NB4 (cell line): ENCODE measurements around the gene CTAGE15.
"Not testable (repeated sequence)": the region's sequence is repeated elsewhere in the genome, so short reads cannot be mapped to it uniquely, and the experiment has no call there.

ENCODE experiments used
- POLR2A ChIP-seq: IDR thresholded peaks from 2 replicates; pipeline ENCODE4 v1.6.1; 2011; ENCODE audit warnings: mild to moderate bottlenecking; ENCODE audit not compliant: insufficient read length; ENCODE audit errors: extremely low read depth
- TF ChIP-seq, protein P1 (sequence below): IDR thresholded peaks from one replicate; pipeline ENCODE4 v1.5.1; 2012; ENCODE audit warnings: low read depth, low read length
- TF ChIP-seq, protein P2 (sequence below): IDR thresholded peaks from 2 replicates; pipeline ENCODE4 v1.6.1; 2011; ENCODE audit warnings: low read depth, low read length

DNA sequence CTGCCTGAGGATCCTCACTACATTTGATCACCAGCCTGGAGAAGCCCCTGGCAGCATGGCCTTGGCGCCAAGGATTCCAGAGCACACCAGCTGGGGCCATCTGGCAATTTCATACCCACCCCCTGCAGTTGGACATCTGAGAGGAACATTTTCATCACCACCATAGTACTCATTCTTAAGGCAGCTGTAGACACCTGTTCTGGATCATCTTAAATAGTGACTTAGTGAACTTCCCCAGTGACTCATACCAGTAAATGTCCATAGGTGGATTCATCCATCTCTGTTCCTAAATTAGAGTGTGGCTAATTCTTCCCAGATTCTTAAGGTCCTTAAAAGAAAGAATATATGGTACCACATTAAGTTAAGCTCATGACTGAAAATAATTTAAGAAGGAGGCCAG, 45.6 kb downstream of the CTAGE15 start:
- TF ChIP-seq, protein P1, sequence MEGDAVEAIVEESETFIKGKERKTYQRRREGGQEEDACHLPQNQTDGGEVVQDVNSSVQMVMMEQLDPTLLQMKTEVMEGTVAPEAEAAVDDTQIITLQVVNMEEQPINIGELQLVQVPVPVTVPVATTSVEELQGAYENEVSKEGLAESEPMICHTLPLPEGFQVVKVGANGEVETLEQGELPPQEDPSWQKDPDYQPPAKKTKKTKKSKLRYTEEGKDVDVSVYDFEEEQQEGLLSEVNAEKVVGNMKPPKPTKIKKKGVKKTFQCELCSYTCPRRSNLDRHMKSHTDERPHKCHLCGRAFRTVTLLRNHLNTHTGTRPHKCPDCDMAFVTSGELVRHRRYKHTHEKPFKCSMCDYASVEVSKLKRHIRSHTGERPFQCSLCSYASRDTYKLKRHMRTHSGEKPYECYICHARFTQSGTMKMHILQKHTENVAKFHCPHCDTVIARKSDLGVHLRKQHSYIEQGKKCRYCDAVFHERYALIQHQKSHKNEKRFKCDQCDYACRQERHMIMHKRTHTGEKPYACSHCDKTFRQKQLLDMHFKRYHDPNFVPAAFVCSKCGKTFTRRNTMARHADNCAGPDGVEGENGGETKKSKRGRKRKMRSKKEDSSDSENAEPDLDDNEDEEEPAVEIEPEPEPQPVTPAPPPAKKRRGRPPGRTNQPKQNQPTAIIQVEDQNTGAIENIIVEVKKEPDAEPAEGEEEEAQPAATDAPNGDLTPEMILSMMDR: not testable (repeated sequence)
- TF ChIP-seq POLR2A: not testable (repeated sequence)
- TF ChIP-seq, protein P2, sequence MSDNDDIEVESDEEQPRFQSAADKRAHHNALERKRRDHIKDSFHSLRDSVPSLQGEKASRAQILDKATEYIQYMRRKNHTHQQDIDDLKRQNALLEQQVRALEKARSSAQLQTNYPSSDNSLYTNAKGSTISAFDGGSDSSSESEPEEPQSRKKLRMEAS: not testable (repeated sequence)
